KMS-11 (cell line): ENCODE measurements around the gene MAGI2.

Experiments
- H2AFZ ChIP-seq: fragments of 200-600 bp; sonication (generic); 2 replicates; pipeline ENCODE4 v1.6.1; 2016; ENCODE audit warnings: antibody characterized with exemption, mixed run types, low read depth
- H3K27ac ChIP-seq: fragments of 200-600 bp; sonication (generic); 2 replicates; pipeline ENCODE4 v1.6.1; 2016; ENCODE audit warnings: mild to moderate bottlenecking, mixed run types
- H3K27me3 ChIP-seq: fragments of 200-600 bp; sonication (generic); 2 replicates; pipeline ENCODE4 v1.6.1; 2017; ENCODE audit warnings: mild to moderate bottlenecking, low read depth, mixed run types, moderate library complexity; ENCODE audit not compliant: insufficient read depth
- H3K36me3 ChIP-seq: fragments of 200-600 bp; sonication (generic); 2 replicates; pipeline ENCODE4 v1.6.1; 2017; ENCODE audit warnings: mild to moderate bottlenecking, mixed run types; ENCODE audit not compliant: insufficient read depth
- H3K4me1 ChIP-seq: fragments of 200-600 bp; sonication (generic); 2 replicates; pipeline ENCODE4 v1.6.1; 2016; ENCODE audit warnings: mild to moderate bottlenecking, low read depth, mixed run types; ENCODE audit not compliant: poor library complexity, severe bottlenecking
- H3K4me2 ChIP-seq: fragments of 200-600 bp; sonication (generic); 2 replicates; pipeline ENCODE4 v1.7.0; 2016; ENCODE audit warnings: mild to moderate bottlenecking, mixed run types
- H3K4me3 ChIP-seq: fragments of 200-600 bp; sonication (generic); IDR thresholded peaks from 2 replicates; pipeline ENCODE4 v1.6.1; 2017; ENCODE audit warnings: low read depth, low read length, mixed read lengths; ENCODE audit not compliant: insufficient read depth
- H3K79me2 ChIP-seq: fragments of 200-600 bp; sonication (generic); 2 replicates; pipeline ENCODE4 v1.6.1; 2016; ENCODE audit warnings: low read depth, mixed run types; ENCODE audit not compliant: insufficient read depth
- H3K9ac ChIP-seq: fragments of 200-600 bp; sonication (generic); 2 replicates; pipeline ENCODE4 v1.6.1; 2016; ENCODE audit warnings: mild to moderate bottlenecking, mixed run types
- H4K20me1 ChIP-seq: fragments of 200-600 bp; sonication (generic); 2 replicates; pipeline ENCODE4 v1.6.1; 2016; ENCODE audit warnings: mild to moderate bottlenecking, mixed run types; ENCODE audit not compliant: insufficient read depth
- TF ChIP-seq, protein P1 (sequence below): fragments of 200-600 bp; sonication (generic); conservative IDR thresholded peaks from 2 replicates; pipeline ENCODE4 v1.6.1; 2017; ENCODE audit warnings: low read depth, mild to moderate bottlenecking, antibody characterized with exemption, low read length, moderate library complexity, mixed read lengths

MAGI2 gene

DNA sequence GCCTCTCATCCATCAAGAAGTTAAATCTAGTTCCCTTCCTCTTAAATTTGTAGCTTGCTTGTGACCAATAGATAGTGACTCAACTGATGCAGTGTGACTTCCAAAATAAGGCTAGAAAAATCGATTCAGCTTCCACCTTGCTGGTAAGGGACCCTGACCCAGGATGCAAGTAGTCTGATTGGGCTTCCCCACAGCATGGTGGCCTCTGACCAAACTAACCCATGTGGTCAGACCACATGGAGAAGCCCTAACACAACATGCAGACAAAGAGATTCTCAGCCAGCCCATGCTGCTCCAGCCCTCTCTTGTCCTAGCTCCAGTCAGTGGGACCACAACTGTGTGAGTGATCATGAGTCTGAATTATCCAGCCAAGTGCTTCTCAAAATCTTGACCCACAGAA, 710.8 kb downstream of the MAGI2 start:
- no peaks in the 10 kb centered on the region for H3K36me3 ChIP-seq
- no peak overlapping the region for H3K9ac ChIP-seq
- H3K4me1 ChIP-seq: no peaks in the 10 kb centered on the region
- H3K4me2 ChIP-seq: no peak overlapping the region
- no peak overlapping the region for H3K27ac ChIP-seq
- H2AFZ ChIP-seq: no peak overlapping the region
- TF ChIP-seq, protein P1, sequence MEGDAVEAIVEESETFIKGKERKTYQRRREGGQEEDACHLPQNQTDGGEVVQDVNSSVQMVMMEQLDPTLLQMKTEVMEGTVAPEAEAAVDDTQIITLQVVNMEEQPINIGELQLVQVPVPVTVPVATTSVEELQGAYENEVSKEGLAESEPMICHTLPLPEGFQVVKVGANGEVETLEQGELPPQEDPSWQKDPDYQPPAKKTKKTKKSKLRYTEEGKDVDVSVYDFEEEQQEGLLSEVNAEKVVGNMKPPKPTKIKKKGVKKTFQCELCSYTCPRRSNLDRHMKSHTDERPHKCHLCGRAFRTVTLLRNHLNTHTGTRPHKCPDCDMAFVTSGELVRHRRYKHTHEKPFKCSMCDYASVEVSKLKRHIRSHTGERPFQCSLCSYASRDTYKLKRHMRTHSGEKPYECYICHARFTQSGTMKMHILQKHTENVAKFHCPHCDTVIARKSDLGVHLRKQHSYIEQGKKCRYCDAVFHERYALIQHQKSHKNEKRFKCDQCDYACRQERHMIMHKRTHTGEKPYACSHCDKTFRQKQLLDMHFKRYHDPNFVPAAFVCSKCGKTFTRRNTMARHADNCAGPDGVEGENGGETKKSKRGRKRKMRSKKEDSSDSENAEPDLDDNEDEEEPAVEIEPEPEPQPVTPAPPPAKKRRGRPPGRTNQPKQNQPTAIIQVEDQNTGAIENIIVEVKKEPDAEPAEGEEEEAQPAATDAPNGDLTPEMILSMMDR: no peak
- no peaks in the 10 kb centered on the region for H4K20me1 ChIP-seq
- H3K4me3 ChIP-seq: no peak overlapping the region
- no peaks in the 10 kb centered on the region for H3K27me3 ChIP-seq
- H3K79me2 ChIP-seq: no peaks in the 10 kb centered on the region

DNA sequence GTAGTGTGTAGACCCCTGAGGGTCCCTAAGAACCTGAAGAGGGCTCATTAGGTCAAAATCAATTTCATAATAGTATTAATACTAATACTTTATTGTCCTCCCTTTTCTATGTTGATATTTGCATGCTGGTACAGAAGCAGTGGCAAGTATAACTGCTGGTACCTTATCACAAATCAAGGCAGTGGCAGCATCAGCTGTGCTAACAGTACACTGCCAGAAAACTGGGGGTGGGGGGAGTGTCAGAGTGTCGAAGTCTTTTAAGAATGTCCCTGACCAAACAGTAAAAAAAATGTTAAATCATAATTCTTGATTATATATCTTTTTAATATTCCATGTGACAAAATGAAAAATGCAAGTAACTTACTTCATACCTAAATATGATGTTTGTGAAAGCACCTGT, 716.9 kb downstream of the MAGI2 start:
- no peak overlapping the region for H3K9ac ChIP-seq

DNA sequence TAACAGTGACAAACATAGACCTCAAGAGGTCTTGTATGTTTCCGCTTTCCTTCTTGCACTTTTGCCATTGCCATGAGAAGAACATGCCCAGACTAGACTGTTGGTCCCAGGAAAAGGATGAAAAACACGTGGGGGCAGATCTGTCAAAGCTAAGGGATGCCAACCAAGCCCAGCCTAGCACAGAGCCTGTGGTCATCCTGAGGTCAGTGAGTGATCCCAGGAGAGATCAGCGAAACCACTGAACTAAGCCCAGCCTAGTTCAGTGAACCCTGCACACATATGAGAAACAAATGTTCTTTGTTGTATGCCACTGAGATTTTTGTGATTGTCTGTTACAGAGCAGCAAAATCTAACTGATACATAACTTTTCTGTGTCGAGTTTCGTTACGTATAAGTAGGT, 718.8 kb downstream of the MAGI2 start:
- Histone ChIP-seq H3K79me2 (no peaks in the 10 kb centered on the region), H3K9ac (no peak overlapping the region)

More for the DNA sequence above, 716.9 kb downstream of the MAGI2 start:
- TF ChIP-seq, protein P1: no peak
- Histone ChIP-seq H2AFZ (no peak overlapping the region), H3K4me1 (no peaks in the 10 kb centered on the region), H3K4me3 (no peak overlapping the region), H3K27me3 (no peaks in the 10 kb centered on the region), H3K79me2 (no peaks in the 10 kb centered on the region), H3K36me3 (no peaks in the 10 kb centered on the region), H4K20me1 (no peaks in the 10 kb centered on the region), H3K4me2 (no peak overlapping the region), H3K27ac (no peak overlapping the region)

DNA sequence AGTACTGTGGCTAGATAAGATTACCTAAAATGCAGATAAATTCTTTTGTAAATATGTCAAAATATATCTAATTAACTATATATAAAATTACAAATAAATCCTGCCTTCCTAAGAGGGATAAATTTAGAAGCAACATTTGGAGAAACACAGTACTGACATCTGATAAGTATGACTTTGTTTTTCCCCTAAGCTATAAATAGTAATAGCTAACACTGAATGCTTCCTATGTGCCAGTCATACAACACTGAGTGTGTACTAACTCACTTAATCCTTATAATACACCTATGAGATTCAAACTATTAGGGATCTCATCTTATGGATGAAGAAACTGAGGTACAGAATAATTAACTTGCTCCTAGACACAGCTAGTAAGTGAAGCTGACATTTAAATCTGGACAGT, 733.4 kb downstream of the MAGI2 start:
- H3K27ac ChIP-seq: no peak overlapping the region
- no peak overlapping the region for H3K4me3 ChIP-seq
- H3K36me3 ChIP-seq: no peaks in the 10 kb centered on the region
- no peak overlapping the region for H3K4me2 ChIP-seq
- H3K27me3 ChIP-seq: no peaks in the 10 kb centered on the region
- TF ChIP-seq, protein P1: no peak
- no peak overlapping the region for H3K9ac ChIP-seq
- H3K79me2 ChIP-seq: no peaks in the 10 kb centered on the region
- no peaks in the 10 kb centered on the region for H3K4me1 ChIP-seq
- H2AFZ ChIP-seq: no peak overlapping the region
- no peaks in the 10 kb centered on the region for H4K20me1 ChIP-seq

More for the DNA sequence above, 718.8 kb downstream of the MAGI2 start:
- H3K4me3 ChIP-seq: no peak overlapping the region
- no peaks in the 10 kb centered on the region for H3K36me3 ChIP-seq
- H3K4me1 ChIP-seq: no peaks in the 10 kb centered on the region
- H3K4me2 ChIP-seq: no peak overlapping the region
- H3K27ac ChIP-seq: no peak overlapping the region
- no peaks in the 10 kb centered on the region for H4K20me1 ChIP-seq
- H3K27me3 ChIP-seq: no peaks in the 10 kb centered on the region
- H2AFZ ChIP-seq: no peak overlapping the region
- TF ChIP-seq, protein P1: no peak
